ENCODE data around the gene GOT2.

The GOT2 gene

GRCh38 chr16:58685084-58685449 is 49.0 kb downstream of the GOT2 start:
- TF ChIP-seq CTCF (IDR thresholded peaks at IDR 0.05; ENCODE audit: control insufficient read depth, extremely low read depth, insufficient read depth), result no peak
- peak overlapping the region; percentile 85 for H3K4me3 ChIP-seq (ENCODE audit: low read depth, low read length)
- DNase-seq (ENCODE audit: low read depth), result no peak

- peak within 1 kb of the TSS; percentile 85 for H3K4me3 ChIP-seq (ENCODE audit: low read depth, low read length)
- no peak for TF ChIP-seq CTCF (IDR thresholded peaks at IDR 0.05; ENCODE audit: control insufficient read depth, extremely low read depth, insufficient read depth)
- peak; percentile 63 for DNase-seq (ENCODE audit: low read depth)
Observed at GRCh38 chr16:58684354-58685083, 49.6 kb downstream of the GOT2 start, which contains the start of gene SLC38A7. Gene SLC38A7, minus strand, starts transcription at chr16:58684770. Its CDS starts 4,644 bp downstream, at chr16:58680126.

GRCh38 chr16:58684001-58684353 is 50.1 kb downstream of the GOT2 start:
- H3K4me3 ChIP-seq (ENCODE audit: low read depth, low read length), result peak overlapping the region; percentile 85
- no peak for DNase-seq (ENCODE audit: low read depth)
- no peak for TF ChIP-seq CTCF (IDR thresholded peaks at IDR 0.05; ENCODE audit: control insufficient read depth, extremely low read depth, insufficient read depth)

GRCh38 chr16:58679763-58680162 is 54.4 kb downstream of the GOT2 start:
- TF ChIP-seq CTCF (IDR thresholded peaks at IDR 0.05; ENCODE audit: control insufficient read depth, extremely low read depth, insufficient read depth), result no peak
- no peak for DNase-seq (ENCODE audit: low read depth)
- H3K4me3 ChIP-seq (ENCODE audit: low read depth, low read length), result no peak overlapping the region

- DNase-seq (ENCODE audit: low read depth), result peak; percentile 69
- peak; percentile 90 for TF ChIP-seq CTCF (IDR thresholded peaks at IDR 0.05; ENCODE audit: control insufficient read depth, extremely low read depth, insufficient read depth)
- H3K4me3 ChIP-seq (ENCODE audit: low read depth, low read length), result no peak overlapping the region
Observed at GRCh38 chr16:58678716-58679115, 55.4 kb downstream of the GOT2 start.

- no peak for DNase-seq (ENCODE audit: low read depth)
- no peak for TF ChIP-seq CTCF (IDR thresholded peaks at IDR 0.05; ENCODE audit: control insufficient read depth, extremely low read depth, insufficient read depth)
- no peak overlapping the region for H3K4me3 ChIP-seq (ENCODE audit: low read depth, low read length)
Observed at GRCh38 chr16:58678269-58678668, 55.8 kb downstream of the GOT2 start.

Data from LNCaP clone FGC (cell line).